HEK293T (cell line): Measurements from ENCODE around the gene CD59.

Experiments used
- ARNT ChIP-seq: fragments of 450-650 bp; IDR thresholded peaks from 2 replicates; pipeline ENCODE4 v1.6.1; 2017; ENCODE audit warnings: mild to moderate bottlenecking
- BHLHE40 ChIP-seq: fragments of 450-650 bp; IDR thresholded peaks from 2 replicates; pipeline ENCODE4 v1.6.1; 2016; ENCODE audit warnings: mild to moderate bottlenecking, moderate library complexity, borderline replicate concordance
- ELF4 ChIP-seq: fragments of 450-650 bp; IDR thresholded peaks from 2 replicates; pipeline ENCODE4 v1.6.1; 2017; ENCODE audit warnings: antibody characterized with exemption
- FOXA1 ChIP-seq: fragments of 450-650 bp; IDR thresholded peaks from 2 replicates; pipeline ENCODE4 v1.6.1; 2016; ENCODE audit warnings: mild to moderate bottlenecking
- FOXK2 ChIP-seq: fragments of 450-650 bp; IDR thresholded peaks from 2 replicates; pipeline ENCODE4 v1.6.1; 2016; ENCODE audit warnings: mild to moderate bottlenecking
- FOXM1 ChIP-seq: fragments of 450-650 bp; IDR thresholded peaks from 2 replicates; pipeline ENCODE4 v1.6.1; 2017; ENCODE audit warnings: mild to moderate bottlenecking, borderline replicate concordance
- HDGF ChIP-seq: fragments of 450-650 bp; IDR thresholded peaks from 2 replicates; pipeline ENCODE4 v1.6.1; 2017; ENCODE audit warnings: antibody characterized with exemption, borderline replicate concordance
- L3MBTL2 ChIP-seq: fragments of 450-650 bp; conservative IDR thresholded peaks from 2 replicates; pipeline ENCODE4 v1.6.1; 2016; ENCODE audit warnings: mild to moderate bottlenecking
- LEF1 ChIP-seq: fragments of 450-650 bp; IDR thresholded peaks from 2 replicates; pipeline ENCODE4 v1.6.1; 2017; ENCODE audit warnings: mild to moderate bottlenecking, borderline replicate concordance
- NFRKB ChIP-seq: fragments of 450-650 bp; IDR thresholded peaks from 2 replicates; pipeline ENCODE4 v1.6.1; 2016; ENCODE audit warnings: mild to moderate bottlenecking, moderate library complexity
- SP1 ChIP-seq: fragments of 450-650 bp; IDR thresholded peaks from 2 replicates; pipeline ENCODE4 v1.6.1; 2017
- SUZ12 ChIP-seq: fragments of 450-650 bp; IDR thresholded peaks from 2 replicates; pipeline ENCODE4 v1.6.1; 2016; ENCODE audit warnings: mild to moderate bottlenecking
- ZNF384 ChIP-seq: fragments of 450-650 bp; IDR thresholded peaks from 2 replicates; pipeline ENCODE4 v1.6.1; 2016

DNA sequence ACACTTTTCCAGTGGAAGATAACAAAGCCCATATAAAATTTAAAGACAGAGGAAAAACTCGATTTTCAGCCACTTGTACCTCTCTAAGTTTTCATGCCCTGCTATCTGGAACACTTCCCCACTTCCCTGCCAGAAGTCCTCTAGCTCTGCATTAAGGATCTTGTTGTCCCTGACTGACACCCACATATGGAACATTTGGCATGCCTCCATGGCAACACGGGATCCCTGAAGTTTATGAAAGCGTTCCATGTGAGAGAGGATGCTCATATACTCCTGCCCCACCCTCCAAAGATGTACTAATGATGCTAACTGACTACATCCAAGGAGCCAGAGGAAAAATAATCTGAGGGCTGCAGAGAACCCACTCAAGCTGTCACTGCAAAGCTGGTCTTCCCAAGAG, 26.8 kb downstream of the CD59 start:
- TF ChIP-seq FOXA1 (no peak), BHLHE40 (no peak), LEF1 (no peak), ZNF384 (no peak), L3MBTL2 (no peak), FOXK2 (no peak), ARNT (no peak), SUZ12 (no peak), ELF4 (no peak), NFRKB (no peak), FOXM1 (no peak), SP1 (no peak), HDGF (no peak)
